Hepatocyte (in vitro differentiated cells): ENCODE measurements around the gene ENOX1. TPM values are rescaled to one million over a fixed set of nuclear protein-coding genes. Genes with fewer than 3 reads are reported as not detected.

Experiments used
- DNase-seq: peaks from one replicate; pipeline ENCODE4 v3.0.0-alpha.2; 2016; ENCODE audit warnings: low spot score
- H2AFZ ChIP-seq: fragments of 200-600 bp; sonication (generic); 2 replicates; pipeline ENCODE4 v1.6.0; 2016; ENCODE audit warnings: antibody characterized with exemption, mild to moderate bottlenecking
- H3K27ac ChIP-seq: fragments of 200-600 bp; sonication (generic); 2 replicates; pipeline ENCODE4 v1.5.1; 2016; ENCODE audit warnings: mild to moderate bottlenecking
- H3K27me3 ChIP-seq: fragments of 200-600 bp; sonication (generic); 2 replicates; pipeline ENCODE4 v1.6.1; 2016
- H3K36me3 ChIP-seq: fragments of 200-600 bp; sonication (generic); replicated peaks from 2 replicates; pipeline ENCODE4 v1.5.1; 2016; ENCODE audit warnings: low read depth; ENCODE audit not compliant: insufficient read depth
- H3K4me1 ChIP-seq: fragments of 200-600 bp; sonication (generic); 2 replicates; pipeline ENCODE4 v1.5.1; 2016; ENCODE audit warnings: mild to moderate bottlenecking, moderate library complexity; ENCODE audit not compliant: insufficient read depth
- H3K4me2 ChIP-seq: fragments of 200-600 bp; sonication (generic); 2 replicates; pipeline ENCODE4 v1.6.0; 2016
- H3K4me3 ChIP-seq: fragments of 200-600 bp; sonication (generic); 2 replicates; pipeline ENCODE4 v1.5.1; 2016; ENCODE audit warnings: mild to moderate bottlenecking
- H3K79me2 ChIP-seq: fragments of 200-600 bp; sonication (generic); 2 replicates; pipeline ENCODE4 v1.6.0; 2017; ENCODE audit warnings: mild to moderate bottlenecking
- H3K9me2 ChIP-seq: fragments of 200-600 bp; sonication (generic); replicated peaks from 2 replicates; pipeline ENCODE4 v1.6.0; 2017; ENCODE audit warnings: mild to moderate bottlenecking; ENCODE audit not compliant: insufficient read depth
- H3K9me3 ChIP-seq: fragments of 200-600 bp; sonication (generic); 2 replicates; pipeline ENCODE4 v1.5.1; 2016; ENCODE audit warnings: low read depth, mild to moderate bottlenecking
- H4K20me1 ChIP-seq: fragments of 200-600 bp; sonication (generic); 2 replicates; pipeline ENCODE4 v1.6.0; 2016; ENCODE audit warnings: mild to moderate bottlenecking; ENCODE audit not compliant: insufficient read depth, poor library complexity, severe bottlenecking
- CTCF ChIP-seq: fragments of 200-600 bp; sonication (generic); IDR thresholded peaks from 2 replicates; pipeline ENCODE4 v1.5.1; 2016; ENCODE audit warnings: antibody characterized with exemption, mild to moderate bottlenecking; ENCODE audit not compliant: poor library complexity
- EZH2 ChIP-seq: fragments of 200-600 bp; sonication (generic); IDR thresholded peaks from 2 replicates; pipeline ENCODE4 v1.6.1; 2016; ENCODE audit warnings: antibody characterized with exemption, mild to moderate bottlenecking, borderline replicate concordance
- EZH2phosphoT487 ChIP-seq: fragments of 200-600 bp; sonication (generic); IDR thresholded peaks from one replicate; pipeline ENCODE4 v1.6.1; 2018; ENCODE audit warnings: antibody characterized with exemption, mild to moderate bottlenecking, low read depth, moderate library complexity; ENCODE audit not compliant: unreplicated experiment, severe bottlenecking
- WGBS: methylation state at CpG from one replicate; pipeline ENCODE4 v1.1.6; 2016; ENCODE audit warnings: low lambda C conversion rate; ENCODE audit errors: missing lambda C conversion rate; 5-methylcytosine and 5-hydroxymethylcytosine counted together
- polyA plus RNA-seq: library from polyadenylated mRNA; unstranded; fragments of >200 nt; fragmentation: Nextera tagmentation; extraction: Ambion mirVana; gene quantifications from 2 replicates; pipeline ENCODE4 v1.2.1, GENCODE V29; 2016
- total RNA-seq: library from RNA; depleted of rRNA; stranded (reverse); fragments of >200 nt; gene quantifications from 2 replicates; pipeline ENCODE4 v1.2.3, GENCODE V29; 2014

Gene ENOX1
- total and polyA plus RNA-seq, 2 experiments from 2014 or later, result 2.4 to 4.0 TPM

DNA sequence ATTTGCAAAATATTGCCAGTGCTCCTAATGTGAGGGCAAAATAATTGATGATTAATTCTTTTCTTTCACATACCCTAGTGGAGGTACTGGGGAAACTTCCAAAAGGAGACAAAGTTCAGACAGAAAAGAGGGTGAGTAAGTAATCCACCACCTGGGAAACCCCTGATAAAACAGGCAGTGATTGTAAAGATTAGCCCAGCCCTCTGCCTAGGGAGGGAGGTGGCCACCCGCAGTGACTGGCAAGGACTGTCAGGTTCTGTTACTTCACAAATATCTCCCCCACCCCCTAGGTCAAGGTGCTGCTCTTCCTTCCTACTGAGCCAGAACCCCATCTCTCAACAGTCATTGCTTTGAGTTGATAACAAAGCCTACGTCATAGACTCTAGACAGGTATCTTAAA lies 523.7 kb downstream of the ENOX1 start:
- Histone ChIP-seq H3K4me1 (peaks cover under 1% of the 10 kb centered on the region), H4K20me1 (no peaks in the 10 kb centered on the region), H3K4me3 (no peak overlapping the region), H3K4me2 (no peak overlapping the region), H3K27me3 (no peaks in the 10 kb centered on the region), H3K9me3 (no peaks in the 10 kb centered on the region), H3K9me2 (no peaks in the 10 kb centered on the region), H3K79me2 (no peaks in the 10 kb centered on the region), H2AFZ (no peak overlapping the region), H3K27ac (peak overlapping the region; percentile 60), H3K36me3 (no peaks in the 10 kb centered on the region)
- TF ChIP-seq EZH2, result no peak
- no peak for TF ChIP-seq CTCF
- DNase-seq, result peak; percentile 42
- WGBS, result 61% methylated on average over 2 of the region's 2 CpGs

DNA sequence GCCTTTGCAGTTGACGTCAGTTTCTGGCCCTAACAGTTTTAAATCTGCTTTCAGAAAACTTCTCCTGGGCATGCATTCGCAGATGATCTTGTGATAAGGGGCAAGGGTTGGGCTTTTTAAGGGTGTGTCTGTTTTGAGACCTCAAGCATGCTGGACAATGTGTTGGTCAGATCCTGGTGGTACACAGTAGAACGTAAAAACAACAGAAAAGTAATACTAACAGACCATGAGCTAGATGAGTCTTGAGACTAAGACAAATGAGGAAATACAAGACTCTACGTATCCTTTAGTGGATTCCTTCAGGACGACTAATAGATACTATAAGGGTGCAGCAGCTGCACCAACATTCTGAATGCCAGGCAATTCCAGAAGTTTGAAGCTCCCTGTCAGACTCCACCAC lies 525.8 kb downstream of the ENOX1 start:
- DNase-seq, result no peak
- TF ChIP-seq EZH2phosphoT487 (no peak), CTCF (no peak), EZH2 (no peak)
- H3K79me2 ChIP-seq, result no peaks in the 10 kb centered on the region
- H3K27ac ChIP-seq, result no peak overlapping the region
- no peak overlapping the region for H2AFZ ChIP-seq
- H3K4me2 ChIP-seq, result no peak overlapping the region
- H3K4me3 ChIP-seq, result no peak overlapping the region
- no peaks in the 10 kb centered on the region for H3K4me1 ChIP-seq
- no peaks in the 10 kb centered on the region for H3K9me2 ChIP-seq
- H3K36me3 ChIP-seq, result no peaks in the 10 kb centered on the region
- H4K20me1 ChIP-seq, result no peaks in the 10 kb centered on the region
- H3K9me3 ChIP-seq, result no peaks in the 10 kb centered on the region
- 81% methylated on average over 5 of the region's 5 CpGs for WGBS
- no peaks in the 10 kb centered on the region for H3K27me3 ChIP-seq

DNA sequence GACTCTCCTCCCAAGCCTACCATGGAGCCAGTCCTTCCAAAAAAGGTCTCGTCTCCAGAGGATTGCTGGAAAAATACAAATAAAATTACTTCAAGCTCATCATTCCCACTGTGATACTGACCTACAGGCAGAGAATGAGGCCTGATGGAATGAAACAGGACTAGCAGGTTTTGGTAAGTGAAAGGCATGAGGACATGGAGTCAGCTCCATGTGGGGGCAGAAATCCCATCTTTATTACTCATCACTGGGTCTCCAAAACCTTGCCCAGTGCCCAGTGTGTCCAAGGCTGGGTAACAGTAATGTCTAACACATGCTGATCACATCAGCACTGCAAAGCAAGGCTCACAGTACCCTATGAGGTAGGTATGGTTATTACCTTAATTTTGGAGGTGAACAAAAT lies 528.0 kb downstream of the ENOX1 start:
- no peak for DNase-seq
- Histone ChIP-seq H3K79me2 (no peaks in the 10 kb centered on the region), H3K27ac (no peak overlapping the region), H2AFZ (no peak overlapping the region), H3K36me3 (no peaks in the 10 kb centered on the region), H3K4me1 (no peaks in the 10 kb centered on the region), H4K20me1 (no peaks in the 10 kb centered on the region), H3K4me3 (no peak overlapping the region), H3K9me2 (no peaks in the 10 kb centered on the region), H3K4me2 (no peak overlapping the region), H3K27me3 (no peaks in the 10 kb centered on the region), H3K9me3 (no peaks in the 10 kb centered on the region)
- WGBS, result 92% methylated on average over 1 of the region's 1 CpG
- TF ChIP-seq EZH2 (no peak), EZH2phosphoT487 (no peak), CTCF (no peak)

GRCh38 chr13:43257765-43258164 lies 529.0 kb downstream of the ENOX1 start:
- Histone ChIP-seq H3K4me2 (no peak overlapping the region), H3K9me2 (no peaks in the 10 kb centered on the region), H3K27ac (no peak overlapping the region), H2AFZ (no peak overlapping the region), H3K9me3 (no peaks in the 10 kb centered on the region), H3K4me3 (no peak overlapping the region), H3K36me3 (no peaks in the 10 kb centered on the region), H4K20me1 (no peaks in the 10 kb centered on the region), H3K27me3 (no peaks in the 10 kb centered on the region), H3K79me2 (no peaks in the 10 kb centered on the region), H3K4me1 (no peaks in the 10 kb centered on the region)
- TF ChIP-seq EZH2phosphoT487, result no peak
- no peak for TF ChIP-seq CTCF
- no peak for TF ChIP-seq EZH2
- no peak for DNase-seq
